CD1c-positive myeloid dendritic cell (primary cell): ENCODE measurements around the gene NOA1.
A peak's percentile ranks its signal among the peaks of the same experiment; 100 is the strongest.
"Not testable (repeated sequence)": the region's sequence is repeated elsewhere in the genome, so short reads cannot be mapped to it uniquely, and the experiment has no call there.

Experiments
- DNase-seq: peaks from one replicate; pipeline ENCODE4 v3.0.0-alpha.2; 2016; ENCODE audit errors: extremely low spot score

The NOA1 gene

GRCh38 chr4:56958111-56958517, 19.3 kb downstream of the NOA1 start:
- peak; percentile 76 for DNase-seq

GRCh38 chr4:56953680-56954520, 23.5 kb downstream of the NOA1 start:
- DNase-seq, result no peak

DNA sequence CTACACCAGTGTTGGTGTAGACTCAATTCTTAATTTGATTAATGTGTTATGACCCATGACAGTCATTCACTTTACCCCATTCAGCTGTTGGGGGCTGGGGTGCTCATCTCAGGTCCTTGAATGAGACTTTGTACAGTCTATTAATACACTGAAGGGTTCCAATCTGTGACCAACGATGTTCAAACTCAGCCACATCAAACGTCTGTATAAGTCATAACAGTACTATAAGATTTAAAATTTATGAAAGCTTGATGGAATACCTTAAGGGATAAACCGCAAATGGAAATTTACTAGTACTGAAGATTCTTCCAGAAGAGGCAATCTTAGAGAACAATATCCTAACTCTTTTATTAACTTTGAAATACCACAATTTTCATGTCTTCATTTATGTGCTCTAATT, 36.0 kb downstream of the NOA1 start:
- no peak for DNase-seq

DNA sequence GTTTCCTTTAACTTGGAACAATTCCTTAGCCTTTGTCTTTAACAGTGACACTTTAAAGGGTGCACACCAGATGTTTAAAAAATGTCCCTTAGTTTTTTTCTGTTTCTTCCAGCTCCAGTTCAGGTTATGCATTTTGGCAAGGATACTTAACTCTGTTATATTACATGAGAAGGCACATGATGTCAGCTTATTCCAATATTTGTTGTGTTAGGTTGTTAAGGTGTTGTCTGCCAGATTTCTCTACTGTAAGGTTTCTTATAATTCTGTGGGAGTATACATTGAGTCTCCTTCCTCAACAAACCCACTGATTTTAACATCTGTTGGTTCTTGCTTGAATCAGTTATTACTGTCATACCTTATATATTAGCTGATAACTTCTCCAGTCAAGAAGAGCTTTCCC, 36.4 kb downstream of the NOA1 start:
- DNase-seq, result no peak

DNA sequence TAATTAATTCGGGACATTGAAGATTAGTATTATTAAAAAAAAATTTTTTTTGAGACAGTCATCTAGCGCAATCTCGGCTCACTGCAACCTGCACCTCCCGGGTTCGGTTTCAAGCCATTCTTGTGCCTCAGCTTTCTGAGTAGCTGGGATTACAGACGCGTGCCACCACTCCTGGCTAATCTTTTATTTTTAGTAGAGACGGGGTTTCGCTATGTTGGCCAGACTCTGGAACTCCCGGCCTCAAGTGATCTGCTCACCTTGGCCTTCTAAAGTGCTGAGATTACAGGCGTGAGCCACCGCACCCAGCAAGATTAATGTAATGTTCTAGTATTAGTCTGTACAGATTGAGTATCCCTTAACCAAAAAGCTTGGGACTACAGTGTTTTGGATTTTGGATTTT, 37.0 kb downstream of the NOA1 start:
- no peak for DNase-seq

DNA sequence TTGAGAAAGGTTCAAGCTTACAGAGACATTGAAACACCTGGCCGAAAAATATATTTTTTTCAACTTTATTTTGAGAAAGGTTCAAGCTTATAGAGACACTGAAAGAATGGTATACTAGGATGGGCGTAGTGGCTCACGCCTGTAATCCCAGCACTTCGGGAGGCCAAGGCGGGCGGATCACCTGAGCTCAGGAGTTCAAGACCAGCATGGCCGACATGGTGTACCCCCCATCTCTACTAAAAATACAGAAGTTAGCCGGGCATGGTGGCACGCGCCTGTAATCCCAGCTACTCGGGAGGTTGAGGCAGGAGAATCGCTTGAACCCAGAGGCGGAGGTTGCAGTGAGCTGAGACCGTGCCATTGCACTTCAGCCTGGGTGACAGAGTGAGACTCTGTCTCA, 37.6 kb downstream of the NOA1 start:
- DNase-seq, result not testable (repeated sequence)

GRCh38 chr4:56937262-56937661, 40.1 kb downstream of the NOA1 start:
- DNase-seq, result no peak

DNA sequence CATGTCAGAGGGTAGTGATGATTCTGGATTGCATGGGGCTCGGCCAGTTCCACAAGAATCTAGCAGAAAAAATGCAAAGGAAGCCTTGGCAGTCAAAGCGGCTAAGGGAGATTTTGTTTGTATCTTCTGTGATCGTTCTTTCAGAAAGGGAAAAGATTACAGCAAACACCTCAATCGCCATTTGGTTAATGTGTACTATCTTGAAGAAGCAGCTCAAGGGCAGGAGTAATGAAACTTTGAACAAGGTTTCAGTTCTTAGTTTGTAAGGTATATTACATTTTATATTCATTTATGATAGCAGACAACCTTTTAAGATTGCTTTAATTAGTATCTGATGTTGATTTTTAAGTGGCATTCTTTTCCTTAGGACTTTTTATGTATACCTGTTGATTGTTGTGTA, 45.5 kb downstream of the NOA1 start:
- DNase-seq, result no peak

DNA sequence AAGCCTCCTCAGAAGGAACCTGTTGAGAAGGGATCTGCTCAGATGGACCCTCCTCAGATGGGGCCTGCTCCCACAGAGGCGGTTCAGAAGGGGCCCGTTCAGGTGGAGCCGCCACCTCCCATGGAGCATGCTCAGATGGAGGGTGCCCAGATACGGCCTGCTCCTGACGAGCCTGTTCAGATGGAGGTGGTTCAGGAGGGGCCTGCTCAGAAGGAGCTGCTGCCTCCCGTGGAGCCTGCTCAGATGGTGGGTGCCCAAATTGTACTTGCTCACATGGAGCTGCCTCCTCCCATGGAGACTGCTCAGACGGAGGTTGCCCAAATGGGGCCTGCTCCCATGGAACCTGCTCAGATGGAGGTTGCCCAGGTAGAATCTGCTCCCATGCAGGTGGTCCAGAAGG, 46.8 kb downstream of the NOA1 start:
- no peak for DNase-seq

DNA sequence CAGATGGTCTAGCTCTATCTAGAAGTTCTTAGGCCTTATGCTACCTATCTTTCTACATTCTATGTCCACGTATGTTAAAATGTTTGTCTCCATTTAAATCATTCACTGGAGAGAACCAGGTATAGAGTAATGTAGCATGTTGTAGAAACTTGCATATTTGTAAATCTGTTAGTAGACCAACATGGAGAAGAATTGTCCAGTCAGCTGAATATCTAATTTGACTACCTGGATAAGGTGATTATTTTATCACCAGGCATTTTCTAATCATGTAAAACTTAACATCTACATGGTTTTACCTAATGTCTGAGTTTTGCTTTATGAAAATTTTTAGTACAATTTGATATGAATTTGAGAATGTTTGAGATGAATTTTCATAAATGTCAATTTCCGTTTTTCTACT, 50.2 kb downstream of the NOA1 start:
- no peak for DNase-seq

DNA sequence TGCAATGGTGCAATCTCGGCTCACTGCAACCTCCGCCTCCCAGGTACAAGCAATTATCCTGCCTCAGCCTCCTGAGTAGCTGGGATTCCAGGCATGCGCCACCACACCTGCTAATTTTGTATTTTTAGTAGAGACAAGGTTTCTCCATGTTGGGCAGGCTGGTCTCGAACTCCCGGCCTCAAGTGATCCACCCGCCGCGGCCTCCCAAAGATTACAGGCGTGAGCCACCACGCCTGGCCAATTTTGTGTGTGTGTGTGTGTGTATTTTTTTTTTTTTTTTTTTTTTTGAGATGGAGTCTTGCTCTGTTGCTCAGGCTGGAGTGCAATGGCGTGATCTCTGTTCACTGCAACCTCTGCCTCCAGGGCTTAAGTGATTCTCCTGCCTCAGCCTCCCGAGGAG, 62.4 kb downstream of the NOA1 start:
- DNase-seq, result not testable (repeated sequence)

- DNase-seq, result no peak
Measured at GRCh38 chr4:56914336-56914735, 63.1 kb downstream of the NOA1 start.
